MCF 10A (cell line): ENCODE measurements around the gene AP4E1. TPM values are rescaled to one million over a fixed set of nuclear protein-coding genes. Genes with fewer than 3 reads are reported as not detected.

Experiments
- BruUV-seq: library from RNA; stranded (reverse); fragments of 400-500 nt; replicated peaks from 2 replicates; lab custom pipeline; 2021; lab: Mats Ljungman, UMichigan
- CTCF ChIA-PET: fragments of 300-600 bp; sonication (Branson Sonifier 250); formaldehyde crosslinking; extraction: SDS; loops from one replicate; lab custom pipeline; 2021; ENCODE audit warnings: antibody characterized with exemption, inconsistent platforms; lab: Yijun Ruan, JAX
- POLR2A ChIA-PET: fragments of 300-600, 350-650 bp; sonication (Branson Sonifier 250); formaldehyde crosslinking; extraction: SDS; loops from one replicate; lab custom pipeline; 2020; ENCODE audit warnings: antibody characterized with exemption, inconsistent platforms; lab: Yijun Ruan, JAX
- DNase-seq: peaks from one replicate; pipeline ENCODE4 v3.0.0-alpha.2; 2018; ENCODE audit not compliant: unreplicated experiment
- H3K27ac Mint-ChIP-seq: one replicate; pipeline ENCODE4 v1.8.0; 2022; ENCODE audit warnings: mild to moderate bottlenecking, low read depth, mixed read lengths; ENCODE audit not compliant: unreplicated experiment
- H3K27me3 Mint-ChIP-seq: one replicate; pipeline ENCODE4 v1.8.0; 2022; ENCODE audit warnings: mixed read lengths; ENCODE audit not compliant: insufficient read depth, unreplicated experiment
- H3K36me3 Mint-ChIP-seq: one replicate; pipeline ENCODE4 v1.8.0; 2022; ENCODE audit warnings: mild to moderate bottlenecking, moderate library complexity, mixed read lengths; ENCODE audit not compliant: insufficient read depth, unreplicated experiment
- H3K4me1 Mint-ChIP-seq: one replicate; pipeline ENCODE4 v1.8.0; 2022; ENCODE audit warnings: mixed read lengths; ENCODE audit not compliant: insufficient read depth, unreplicated experiment
- H3K4me3 Mint-ChIP-seq: one replicate; pipeline ENCODE4 v1.8.0; 2022; ENCODE audit warnings: mild to moderate bottlenecking, moderate library complexity, mixed read lengths; ENCODE audit not compliant: unreplicated experiment
- H3K9me3 Mint-ChIP-seq: one replicate; pipeline ENCODE4 v1.8.0; 2022; ENCODE audit warnings: mixed read lengths; ENCODE audit not compliant: unreplicated experiment
- CTCF ChIP-seq: fragments of 200-600 bp; IDR thresholded peaks from one replicate; pipeline ENCODE4 v1.8.0; 2022; ENCODE audit warnings: antibody characterized with exemption, mild to moderate bottlenecking; ENCODE audit not compliant: unreplicated experiment
- intact Hi-C: fragments of 100-400 bp; cut with micrococcal nuclease; formaldehyde crosslinking; loops from 2 replicates; pipeline ENCODE4 v1.14.1; 2022
- total RNA-seq: library from RNA; stranded (reverse); gene quantifications from 2 replicates; pipeline ENCODE4 v1.2.3, GENCODE V29; 2022

Gene AP4E1
- total RNA-seq, 1 experiment from 2014 or later: 28.2 TPM

- no TSS peak for BruUV-seq
- H3K27me3 Mint-ChIP-seq: no peaks in the 10 kb centered on the region
- CTCF ChIA-PET: no interaction called here
- POLR2A ChIA-PET: no interaction called here
- no peaks in the 10 kb centered on the region for H3K4me1 Mint-ChIP-seq
- H3K27ac Mint-ChIP-seq: no peak overlapping the region
- intact Hi-C loops: no loop called here
- TF ChIP-seq CTCF: no peak
- H3K36me3 Mint-ChIP-seq: peaks cover 50% of the 10 kb centered on the region
- no peak for DNase-seq
- no peaks in the 10 kb centered on the region for H3K9me3 Mint-ChIP-seq
- no peak overlapping the region for H3K4me3 Mint-ChIP-seq
Measured at GRCh38 chr15:50938525-50938924, 30.0 kb downstream of the AP4E1 start.

GRCh38 chr15:50939911-50940310, 31.4 kb downstream of the AP4E1 start:
- TF ChIP-seq CTCF: no peak
- no peak overlapping the region for H3K27ac Mint-ChIP-seq
- DNase-seq: no peak
- no peaks in the 10 kb centered on the region for H3K27me3 Mint-ChIP-seq
- no peak overlapping the region for H3K4me3 Mint-ChIP-seq
- POLR2A ChIA-PET: interaction anchor here (0.7 to 1.5 kb wide), 3 partner anchors 8 to 26 kb away, joined by 3 to 6 read pairs (median 3); no protein-coding TSS in a partner anchor
- CTCF ChIA-PET: no interaction called here
- no peaks in the 10 kb centered on the region for H3K9me3 Mint-ChIP-seq
- BruUV-seq: no TSS peak
- no peaks in the 10 kb centered on the region for H3K4me1 Mint-ChIP-seq
- peaks cover 53% of the 10 kb centered on the region for H3K36me3 Mint-ChIP-seq
- intact Hi-C loops: no loop called here

- no peaks in the 10 kb centered on the region for H3K9me3 Mint-ChIP-seq
- no TSS peak for BruUV-seq
- H3K36me3 Mint-ChIP-seq: peaks cover 53% of the 10 kb centered on the region
- H3K4me3 Mint-ChIP-seq: no peak overlapping the region
- H3K27ac Mint-ChIP-seq: no peak overlapping the region
- DNase-seq: peak; percentile 35
- CTCF ChIA-PET: no interaction called here
- no peaks in the 10 kb centered on the region for H3K27me3 Mint-ChIP-seq
- intact Hi-C loops: no loop called here
- TF ChIP-seq CTCF: no peak
- POLR2A ChIA-PET: interaction anchor here (1.2 to 1.5 kb wide), 2 partner anchors 10 to 27 kb away, joined by 3 to 6 read pairs; no protein-coding TSS in a partner anchor
- H3K4me1 Mint-ChIP-seq: no peaks in the 10 kb centered on the region
Measured at GRCh38 chr15:50940506-50940905, 32.0 kb downstream of the AP4E1 start.

GRCh38 chr15:50943638-50944037, 35.2 kb downstream of the AP4E1 start:
- CTCF ChIA-PET: interaction anchor here (0.6 to 1.3 kb wide), 6 partner anchors 142 to 473 kb away, joined by 3 to 6 read pairs (median 4); no protein-coding TSS in a partner anchor
- H3K4me3 Mint-ChIP-seq: no peak overlapping the region
- peaks cover 64% of the 10 kb centered on the region for H3K36me3 Mint-ChIP-seq
- intact Hi-C loops: no loop called here
- H3K9me3 Mint-ChIP-seq: no peaks in the 10 kb centered on the region
- H3K27ac Mint-ChIP-seq: no peak overlapping the region
- H3K27me3 Mint-ChIP-seq: no peaks in the 10 kb centered on the region
- peak; percentile 24 for DNase-seq
- TF ChIP-seq CTCF: no peak
- POLR2A ChIA-PET: interaction anchor here (0.6 kb wide), 1 partner anchor 200 kb away, joined by 5 read pairs; no protein-coding TSS in a partner anchor
- no TSS peak for BruUV-seq
- no peaks in the 10 kb centered on the region for H3K4me1 Mint-ChIP-seq
